ENCODE measurements around the gene SLC14A1.

GRCh38 chr18:45738660-45739059 lies 14.7 kb downstream of the SLC14A1 start:
- TF ChIP-seq CTCF (conservative IDR thresholded peaks at IDR 0.05; ENCODE audit: low read length): peak; percentile 57
- no peak for TF ChIP-seq EZH2phosphoT487 (IDR thresholded peaks at IDR 0.05; ENCODE audit: borderline replicate concordance)

All from Loucy (cell line).